Keratinocyte (primary cell): ENCODE measurements around the gene DSCAML1. TPM values are rescaled to one million over a fixed set of nuclear protein-coding genes. Genes with fewer than 3 reads are reported as not detected.

Source experiments
- DNase-seq: peaks from one replicate; pipeline ENCODE4 v3.0.0-alpha.2; 2011; ENCODE audit warnings: low read depth, missing footprints, low spot score
- FAIRE-seq: peaks from 2 replicates; lab custom pipeline; 2011; peaks lifted over from hg19 to GRCh38; lab: Jason Lieb, UNC
- H2AFZ ChIP-seq: 2 replicates; pipeline ENCODE4 v1.6.0; 2012; ENCODE audit warnings: low read length, control low read depth, inconsistent platforms; ENCODE audit not compliant: control insufficient read depth
- H3K27ac ChIP-seq: 2 replicates; pipeline ENCODE4 v1.5.1; 2011; ENCODE audit warnings: low read length; ENCODE audit not compliant: control insufficient read depth, insufficient read depth
- H3K27me3 ChIP-seq: 3 replicates; pipeline ENCODE4 v1.6.0; 2011; ENCODE audit warnings: low read length; ENCODE audit not compliant: control insufficient read depth, insufficient read depth; ENCODE audit errors: extremely low read depth
- H3K36me3 ChIP-seq, 2 experiments: 2 replicates in 1 of 2; 3 replicates in 1 of 2; pipeline ENCODE4 v1.5.1; 2011; ENCODE audit warnings: low read length in 2 of 2, mild to moderate bottlenecking in 1 of 2; ENCODE audit not compliant: control insufficient read depth in 2 of 2, insufficient read depth in 2 of 2; ENCODE audit errors: extremely low read depth in 1 of 2
- H3K4me1 ChIP-seq: 3 replicates; pipeline ENCODE4 v1.5.1; 2011; ENCODE audit warnings: low read length; ENCODE audit not compliant: control insufficient read depth, insufficient read depth; ENCODE audit errors: extremely low read depth
- H3K4me2 ChIP-seq: 3 replicates; pipeline ENCODE4 v1.6.0; 2011; ENCODE audit warnings: low read depth, low read length; ENCODE audit not compliant: control insufficient read depth, insufficient read depth; ENCODE audit errors: extremely low read depth
- H3K4me3 ChIP-seq, 3 experiments: fragments of 200-600 bp in 1 of 3; sonication (generic) in 1 of 3; 2 replicates in 2 of 3; 3 replicates in 1 of 3; pipeline ENCODE4 v1.5.1; 2011 to 2016; ENCODE audit warnings: low read length in 3 of 3, mild to moderate bottlenecking in 3 of 3, control low read depth in 2 of 3, inconsistent platforms in 1 of 3, low read depth in 1 of 3, mixed read lengths in 1 of 3, mixed run types in 1 of 3, moderate library complexity in 1 of 3; ENCODE audit not compliant: control insufficient read depth in 2 of 3, insufficient read depth in 2 of 3; ENCODE audit errors: extremely low read depth in 1 of 3
- H3K79me2 ChIP-seq: 2 replicates; pipeline ENCODE4 v1.6.0; 2012; ENCODE audit warnings: low read length; ENCODE audit not compliant: control insufficient read depth, insufficient read depth
- H3K9ac ChIP-seq: 3 replicates; pipeline ENCODE4 v1.6.0; 2011; ENCODE audit warnings: low read length; ENCODE audit not compliant: control insufficient read depth, insufficient read depth; ENCODE audit errors: extremely low read depth
- H3K9me1 ChIP-seq: 3 replicates; pipeline ENCODE4 v1.6.0; 2011; ENCODE audit warnings: low read length; ENCODE audit not compliant: control insufficient read depth, insufficient read depth; ENCODE audit errors: extremely low read depth
- H3K9me3 ChIP-seq: 2 replicates; pipeline ENCODE4 v1.5.1; 2012; ENCODE audit warnings: low read depth, low read length; ENCODE audit not compliant: control insufficient read depth
- H4K20me1 ChIP-seq: 3 replicates; pipeline ENCODE4 v1.6.0; 2011; ENCODE audit warnings: low read length; ENCODE audit not compliant: control insufficient read depth, insufficient read depth; ENCODE audit errors: extremely low read depth
- CTCF ChIP-seq, 3 experiments: IDR thresholded peaks in 1 of 3; conservative IDR thresholded peaks in 1 of 3; optimal IDR thresholded peaks in 1 of 3; 2 replicates in 2 of 3; 3 replicates in 1 of 3; pipeline versions ENCODE3 to v1.5.1; 2011; ENCODE audit warnings: low read length in 3 of 3, mild to moderate bottlenecking in 3 of 3, moderate library complexity in 2 of 3, control low read depth in 1 of 3, inconsistent platforms in 1 of 3; ENCODE audit not compliant: insufficient read depth in 2 of 3; ENCODE audit errors: extremely low read depth in 1 of 3
- EZH2 ChIP-seq: IDR thresholded peaks from one replicate; pipeline ENCODE4 v1.6.1; 2012; ENCODE audit warnings: inconsistent platforms, mild to moderate bottlenecking, low read length, moderate library complexity
- dilution Hi-C: fragments of 300-500 bp; cut with MboI; formaldehyde crosslinking; loops from one replicate; pipeline ENCODE4 v1.7.0; 2020; ENCODE audit warnings: low sequenced_read_pairs; ENCODE audit not compliant: extremely low pct_ligation_motif_present
- polyA plus RNA-seq, 5 experiments: library from polyadenylated mRNA; depleted of rRNA in 3 of 5; stranded (reverse) in 3 of 5; stranded (forward) in 1 of 5; unstranded in 1 of 5; fragments of >200 nt; gene quantifications; 1 replicate in 1 of 5; 2 replicates in 3 of 5; 3 replicates in 1 of 5; pipeline versions ENCODE4 v1.2.1 to v1.2.3, GENCODE V29; 2011 to 2012; ENCODE audit warnings: missing spikeins in 2 of 5, low read depth in 1 of 5, low replicate concordance in 1 of 5

Gene DSCAML1
- polyA plus RNA-seq, 1 donor (not counting 4 experiments of a cell fraction or from before 2014, with no cell fraction given) = not detected

- Histone ChIP-seq H3K79me2 (no peaks in the 10 kb centered on the region), H2AFZ (no peak overlapping the region), H3K9me1 (no peaks in the 10 kb centered on the region), H3K9me3 (no peaks in the 10 kb centered on the region), H3K4me3 (no peak overlapping the region), H3K4me1 (peaks cover 26% of the 10 kb centered on the region), H3K4me2 (no peak overlapping the region), H3K27me3 (no peaks in the 10 kb centered on the region), H4K20me1 (no peaks in the 10 kb centered on the region), H3K36me3 (no peaks in the 10 kb centered on the region), H3K27ac (no peak overlapping the region), H3K9ac (no peak overlapping the region)
- FAIRE-seq = no peak
- no peak for TF ChIP-seq EZH2
- TF ChIP-seq CTCF (optimal IDR thresholded peaks at IDR 0.05 in 1 of 3, IDR thresholded peaks at IDR 0.05 in 1 of 3, conservative IDR thresholded peaks at IDR 0.05 in 1 of 3; ENCODE audit: extremely low read depth in 1 of 3, insufficient read depth in 2 of 3, low read length in 3 of 3) = no peak
- dilution Hi-C loops = loop anchor here (25.0 kb wide), 1 partner anchor 383 kb away; no protein-coding TSS in a partner anchor
- no peak for DNase-seq
These were observed 23.1 kb upstream of the DSCAML1 start for GRCh38 chr11:117820071-117820470.

DNA sequence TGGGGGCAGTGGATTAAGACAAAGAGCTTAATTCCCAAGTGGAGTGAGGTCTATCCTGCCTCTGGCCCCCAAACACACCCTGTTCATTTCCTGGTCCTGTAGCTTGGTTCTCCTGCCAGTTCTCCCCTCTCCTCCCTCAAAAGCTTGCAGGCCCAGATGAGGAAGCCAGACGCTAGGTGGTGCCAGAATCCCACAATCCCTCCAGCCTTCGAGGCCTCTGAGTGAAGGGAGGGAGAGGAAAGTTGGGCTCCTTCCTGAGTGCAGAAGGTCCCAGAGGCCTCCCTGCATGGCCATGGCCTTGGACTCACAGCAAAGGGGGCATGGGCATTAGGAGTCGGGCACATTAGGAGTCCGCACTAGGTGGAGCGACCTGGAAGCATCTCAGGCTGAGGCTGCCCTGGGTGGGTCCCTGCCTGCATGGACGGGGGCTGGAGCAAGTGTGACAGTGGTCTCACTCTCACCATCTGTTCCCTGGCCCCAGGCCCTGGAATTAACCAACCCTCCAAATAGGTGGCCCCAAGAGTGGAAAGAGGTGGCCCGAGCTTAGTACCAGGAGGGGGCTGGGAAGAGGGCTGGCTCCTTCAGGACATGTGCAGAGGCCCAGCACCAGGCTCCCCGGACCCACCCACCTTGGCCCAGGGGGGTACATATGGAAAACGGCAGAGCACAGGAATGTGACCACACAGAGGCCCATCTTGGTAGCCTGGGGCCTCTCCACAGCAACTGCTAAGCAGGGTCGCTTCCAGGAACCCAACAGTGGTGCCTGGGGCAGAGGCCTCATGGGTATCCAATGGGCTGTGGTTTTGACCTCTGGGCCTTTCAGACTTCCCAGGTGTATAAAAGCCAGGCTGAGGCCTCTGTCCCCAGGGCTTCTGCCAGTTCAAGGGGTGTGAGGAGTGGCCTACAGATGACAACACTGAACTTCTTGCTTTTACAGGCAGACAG is 22.4 kb upstream of the DSCAML1 start:
- peaks cover 20% of the 10 kb centered on the region for H3K4me1 ChIP-seq
- no peak overlapping the region for H2AFZ ChIP-seq
- no peaks in the 10 kb centered on the region for H3K9me1 ChIP-seq
- H3K9ac ChIP-seq = no peak overlapping the region
- H4K20me1 ChIP-seq = no peaks in the 10 kb centered on the region
- no peaks in the 10 kb centered on the region for H3K9me3 ChIP-seq
- no peaks in the 10 kb centered on the region for H3K36me3 ChIP-seq
- no peak for FAIRE-seq
- no peaks in the 10 kb centered on the region for H3K79me2 ChIP-seq
- no peak overlapping the region for H3K4me3 ChIP-seq
- H3K27ac ChIP-seq = peak overlapping the region; percentile 61
- H3K4me2 ChIP-seq = no peak overlapping the region
- DNase-seq = no peak
- no peaks in the 10 kb centered on the region for H3K27me3 ChIP-seq
- no peak for TF ChIP-seq EZH2
- TF ChIP-seq CTCF (optimal IDR thresholded peaks at IDR 0.05 in 1 of 3, IDR thresholded peaks at IDR 0.05 in 1 of 3, conservative IDR thresholded peaks at IDR 0.05 in 1 of 3; ENCODE audit: extremely low read depth in 1 of 3, insufficient read depth in 2 of 3, low read length in 3 of 3) = peak; percentile 56 to 67 (median 62)
- dilution Hi-C loops = loop anchor here (25.0 kb wide), 1 partner anchor 382 kb away; no protein-coding TSS in a partner anchor
